CD4-positive, CD25-positive, alpha-beta regulatory T cell (primary cell): ENCODE results near the gene LRMDA. TPM values are rescaled to one million over a fixed set of nuclear protein-coding genes. Genes with fewer than 3 reads are reported as not detected.
A peak's percentile ranks its signal among the peaks of the same experiment; 100 is the strongest.

Experiments
- ATAC-seq, 2 donors: fragments of 150-1000 bp; cut with Tn5 transposase; one replicate each; pipeline ENCODE4 v1.10.0; 2021; ENCODE audit warnings: low read depth in 2 of 2, moderate number of reproducible peaks in 2 of 2, moderate library complexity in 1 of 2
- DNase-seq, 3 donors: peaks; one replicate each; pipeline versions ENCODE4 v3.0.0 to v3.0.0-alpha.2; 2012 to 2022; ENCODE audit warnings: mixed read lengths in 1 of 3
- H3K27ac ChIP-seq: one replicate; pipeline ENCODE4 v1.7.0; 2013; ENCODE audit warnings: mild to moderate bottlenecking, low read length; ENCODE audit not compliant: insufficient read depth, poor library complexity, severe bottlenecking
- H3K27me3 ChIP-seq: one replicate; pipeline ENCODE4 v1.7.0; 2013; ENCODE audit warnings: low read length; ENCODE audit not compliant: control insufficient read depth, insufficient read depth
- H3K36me3 ChIP-seq: one replicate; pipeline ENCODE4 v1.7.0; 2013; ENCODE audit warnings: mild to moderate bottlenecking, low read length, moderate library complexity; ENCODE audit not compliant: control insufficient read depth, insufficient read depth
- H3K4me1 ChIP-seq: 2 replicates; pipeline ENCODE4 v1.7.0; 2013; ENCODE audit warnings: mild to moderate bottlenecking, low read length; ENCODE audit not compliant: insufficient read depth, control insufficient read depth, poor library complexity, severe bottlenecking
- H3K4me3 ChIP-seq: one replicate; pipeline ENCODE4 v1.7.0; 2013; ENCODE audit warnings: low read depth, mild to moderate bottlenecking, low read length, moderate library complexity
- H3K9me3 ChIP-seq, 2 experiments: 1 replicate in 1 of 2; 2 replicates in 1 of 2; pipeline ENCODE4 v1.7.0; 2013; ENCODE audit warnings: low read length in 2 of 2, mild to moderate bottlenecking in 1 of 2, moderate library complexity in 1 of 2; ENCODE audit not compliant: control insufficient read depth in 2 of 2
- H3K27ac Mint-ChIP-seq, 3 donors: one replicate each; pipeline ENCODE4 v1.8.0; 2020 to 2022; ENCODE audit warnings: mild to moderate bottlenecking in 3 of 3, mixed read lengths in 3 of 3, moderate library complexity in 2 of 3
- H3K27me3 Mint-ChIP-seq: one replicate; pipeline ENCODE4 v1.8.0; 2022; ENCODE audit warnings: mild to moderate bottlenecking, mixed read lengths
- H3K36me3 Mint-ChIP-seq: one replicate; pipeline ENCODE4 v1.8.0; 2020; ENCODE audit warnings: mixed read lengths
- H3K4me1 Mint-ChIP-seq, 4 donors: one replicate each; pipeline ENCODE4 v1.8.0; 2020 to 2022; ENCODE audit warnings: mixed read lengths in 4 of 4, mild to moderate bottlenecking in 1 of 4
- H3K4me3 Mint-ChIP-seq, 4 donors: one replicate each; pipeline ENCODE4 v1.8.0; 2020 to 2022; ENCODE audit warnings: mild to moderate bottlenecking in 4 of 4, mixed read lengths in 4 of 4, moderate library complexity in 3 of 4
- H3K9me3 Mint-ChIP-seq, 7 donors: one replicate each; pipeline ENCODE4 v1.8.0; 2020 to 2022; ENCODE audit warnings: mixed read lengths in 7 of 7, mild to moderate bottlenecking in 3 of 7, moderate library complexity in 2 of 7
- polyA plus RNA-seq, 4 donors: library from polyadenylated mRNA; unstranded; fragments of 300-500 nt; fragmentation: Illumina TruSeq; gene quantifications; one replicate each; pipeline ENCODE4 v1.2.3, GENCODE V29; 2021
- total RNA-seq: library from RNA; stranded (reverse); gene quantifications from one replicate; pipeline ENCODE4 v1.2.3, GENCODE V29; 2022

Gene LRMDA
- total and polyA plus RNA-seq, 5 donors from 2014 or later = 0.10 TPM; not detected in 4

DNA sequence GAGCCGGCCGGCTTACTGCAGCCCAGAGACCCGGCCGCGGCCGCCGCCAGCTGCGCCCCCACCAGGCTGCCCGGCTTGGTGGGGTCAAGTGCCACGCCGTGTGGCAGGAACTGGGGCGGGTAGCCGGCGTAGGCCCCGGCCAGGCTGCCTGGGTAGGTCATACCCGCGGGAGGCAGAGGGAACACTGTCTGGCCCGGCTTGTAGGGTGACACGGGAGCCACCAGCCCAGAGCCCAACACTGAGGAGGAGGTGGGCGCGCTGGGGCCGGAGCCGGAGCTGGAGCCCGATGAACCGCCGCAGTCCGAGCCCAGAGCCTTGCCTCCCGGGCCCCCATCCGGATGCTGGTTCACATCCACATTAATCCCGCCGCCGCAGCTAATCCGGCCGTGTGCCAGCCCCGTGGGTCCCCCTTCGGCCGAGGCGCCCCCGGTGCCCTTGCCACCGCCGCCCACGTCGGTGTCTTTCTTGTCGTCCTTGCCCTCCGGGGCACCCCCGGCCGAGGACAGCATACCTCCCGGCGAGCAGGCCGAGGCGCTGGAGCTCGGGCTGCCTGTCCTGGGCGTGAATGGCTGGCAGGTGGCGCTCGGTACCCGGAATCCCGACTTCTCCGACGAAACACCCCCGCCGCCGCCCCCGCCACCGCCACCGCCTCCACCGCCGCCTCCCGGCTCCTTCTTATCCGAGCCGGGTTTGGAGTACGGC is 31.8 kb upstream of the LRMDA start:
- Histone ChIP-seq H3K27me3 (peaks cover 1% of the 10 kb centered on the region), H3K4me1 (peaks cover 41% of the 10 kb centered on the region), H3K27ac (no peak overlapping the region), H3K4me3 (no peak overlapping the region), H3K9me3 (no peaks in the 10 kb centered on the region), H3K36me3 (no peaks in the 10 kb centered on the region)
- DNase-seq (peak in 1 of 3 donors; percentile 43), ATAC-seq (no peak)
- Mint-ChIP-seq H3K4me3 (peak overlapping the region in 1 of 4 donors; percentile 87), H3K9me3 (peaks cover 0 to 8% (median 1%) of the 10 kb centered on the region in 7 donors), H3K36me3 (no peaks in the 10 kb centered on the region), H3K27ac (no peak overlapping the region), H3K27me3 (peaks cover 58% of the 10 kb centered on the region), H3K4me1 (peaks cover 0 to 40% (median 17%) of the 10 kb centered on the region in 4 donors)

- Histone ChIP-seq H3K27me3 (no peaks in the 10 kb centered on the region), H3K9me3 (no peaks in the 10 kb centered on the region), H3K4me1 (peaks cover 41% of the 10 kb centered on the region), H3K27ac (no peak overlapping the region), H3K36me3 (no peaks in the 10 kb centered on the region), H3K4me3 (peak overlapping the region; percentile 31)
- H3K27ac Mint-ChIP-seq = no peak overlapping the region
- DNase-seq = no peak
- peaks cover 56% of the 10 kb centered on the region for H3K27me3 Mint-ChIP-seq
- no peaks in the 10 kb centered on the region for H3K36me3 Mint-ChIP-seq
- ATAC-seq = no peak
- peaks cover 0 to 35% (median 14%) of the 10 kb centered on the region in 4 donors for H3K4me1 Mint-ChIP-seq
- H3K9me3 Mint-ChIP-seq = peaks cover 0 to 6% (median 0%) of the 10 kb centered on the region in 7 donors
- H3K4me3 Mint-ChIP-seq = peak overlapping the region; percentile 66 to 87 (median 74)
Observed at GRCh38 chr10:75400163-75400770, 31.2 kb upstream of the LRMDA start.

GRCh38 chr10:75400771-75401568 is 30.5 kb upstream of the LRMDA start:
- H3K27me3 ChIP-seq = no peaks in the 10 kb centered on the region
- H3K36me3 Mint-ChIP-seq = no peaks in the 10 kb centered on the region
- H3K9me3 ChIP-seq = no peaks in the 10 kb centered on the region
- H3K36me3 ChIP-seq = no peaks in the 10 kb centered on the region
- DNase-seq = no peak
- H3K27ac Mint-ChIP-seq = no peak overlapping the region
- peaks cover 0 to 38% (median 14%) of the 10 kb centered on the region in 4 donors for H3K4me1 Mint-ChIP-seq
- peak overlapping the region; percentile 31 for H3K4me3 ChIP-seq
- ATAC-seq = no peak
- peak overlapping the region; percentile 66 to 87 (median 74) for H3K4me3 Mint-ChIP-seq
- peaks cover 62% of the 10 kb centered on the region for H3K27me3 Mint-ChIP-seq
- H3K9me3 Mint-ChIP-seq = peaks cover 0 to 6% (median 0%) of the 10 kb centered on the region in 7 donors
- peaks cover 41% of the 10 kb centered on the region for H3K4me1 ChIP-seq
- no peak overlapping the region for H3K27ac ChIP-seq

DNA sequence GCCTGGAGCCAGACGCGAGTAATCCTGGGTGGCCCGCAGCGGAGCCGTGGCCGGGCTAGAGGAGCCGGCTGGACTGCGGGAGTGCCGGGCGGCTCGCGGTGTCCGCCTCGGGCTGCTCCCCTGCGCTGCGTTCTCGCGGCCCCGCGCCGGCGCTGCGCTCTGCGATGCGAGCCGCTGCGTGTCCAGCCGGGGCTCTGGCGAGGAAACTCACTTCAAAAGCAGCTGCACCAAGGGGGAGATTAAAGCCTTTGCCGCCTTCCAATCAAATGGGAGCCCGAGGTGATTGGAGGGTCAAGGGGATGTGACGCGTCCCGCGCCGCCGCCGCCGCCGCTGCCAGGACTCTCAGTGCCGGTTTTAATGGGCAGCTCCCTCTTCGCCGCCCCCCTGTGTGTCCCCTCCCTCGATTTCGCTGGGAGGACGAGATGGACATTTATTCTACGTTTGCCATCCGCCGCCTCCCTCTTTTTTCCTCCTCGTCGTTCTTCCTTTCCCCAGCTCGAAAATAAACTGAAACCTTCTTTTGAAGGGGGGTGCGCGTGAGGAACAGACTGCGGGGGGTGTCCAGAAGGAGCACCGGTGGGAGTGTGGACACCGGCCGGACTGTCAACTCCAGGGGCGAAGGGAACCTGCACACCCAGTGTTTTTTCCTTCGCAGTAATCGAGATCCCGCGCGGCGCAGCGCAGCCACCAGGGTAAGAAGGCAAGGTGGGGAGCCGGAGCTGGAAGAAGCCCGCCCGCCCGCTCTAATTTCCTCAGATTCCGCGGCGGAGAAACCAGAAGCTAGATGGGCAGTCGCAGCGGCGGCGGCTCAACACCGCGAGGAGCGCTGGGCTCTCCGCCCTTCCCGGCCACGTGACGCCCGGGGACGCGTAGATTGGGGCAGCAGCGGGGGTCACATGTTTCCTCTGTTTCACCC is 29.6 kb upstream of the LRMDA start, which contains the start of gene ZNF503:
TSS of gene ZNF503 (minus strand) at position 196 of the 917 bp plus-strand sequence. CDS start 345 bp downstream, outside the sequence.
- Mint-ChIP-seq H3K4me1 (peaks cover 0 to 43% (median 16%) of the 10 kb centered on the region in 4 donors), H3K4me3 (peak within 1 kb of the TSS; percentile 66 to 87 (median 83)), H3K27me3 (peaks cover 71% of the 10 kb centered on the region), H3K36me3 (no peaks in the 10 kb centered on the region), H3K9me3 (peaks cover 0 to 6% (median 0%) of the 10 kb centered on the region in 7 donors), H3K27ac (peak within 1 kb of the TSS in 1 of 3 donors; percentile 7)
- Histone ChIP-seq H3K9me3 (no peaks in the 10 kb centered on the region), H3K27me3 (no peaks in the 10 kb centered on the region), H3K4me1 (peaks cover 41% of the 10 kb centered on the region), H3K36me3 (no peaks in the 10 kb centered on the region), H3K4me3 (peak within 1 kb of the TSS; percentile 31), H3K27ac (no peak within 1 kb of the TSS)
- DNase-seq (peak in 1 of 3 donors; percentile 48), ATAC-seq (peak; percentile 32 to 42)

GRCh38 chr10:75402486-75403143 is 28.8 kb upstream of the LRMDA start:
- Histone ChIP-seq H3K4me1 (peaks cover 47% of the 10 kb centered on the region), H3K36me3 (no peaks in the 10 kb centered on the region), H3K27me3 (peaks cover 2% of the 10 kb centered on the region), H3K9me3 (no peaks in the 10 kb centered on the region), H3K4me3 (peak overlapping the region; percentile 26), H3K27ac (no peak overlapping the region)
- Mint-ChIP-seq H3K27me3 (peaks cover 75% of the 10 kb centered on the region), H3K36me3 (no peaks in the 10 kb centered on the region), H3K4me1 (peaks cover 0 to 50% (median 19%) of the 10 kb centered on the region in 4 donors), H3K9me3 (peaks cover 0 to 6% (median 0%) of the 10 kb centered on the region in 7 donors), H3K27ac (peak overlapping the region in 1 of 3 donors; percentile 7), H3K4me3 (peak overlapping the region; percentile 61 to 86 (median 80))
- DNase-seq (no peak), ATAC-seq (no peak)

- no peak for ATAC-seq
- Mint-ChIP-seq H3K36me3 (no peaks in the 10 kb centered on the region), H3K4me3 (peak overlapping the region; percentile 61 to 81 (median 72)), H3K27ac (no peak overlapping the region), H3K4me1 (peaks cover 0 to 54% (median 19%) of the 10 kb centered on the region in 4 donors), H3K9me3 (peaks cover 0 to 6% (median 0%) of the 10 kb centered on the region in 7 donors), H3K27me3 (peaks cover 69% of the 10 kb centered on the region)
- H3K4me1 ChIP-seq = peaks cover 55% of the 10 kb centered on the region
- no peak for DNase-seq
- H3K27me3 ChIP-seq = peaks cover 2% of the 10 kb centered on the region
- H3K36me3 ChIP-seq = no peaks in the 10 kb centered on the region
- H3K9me3 ChIP-seq = no peaks in the 10 kb centered on the region
- H3K4me3 ChIP-seq = no peak overlapping the region
- no peak overlapping the region for H3K27ac ChIP-seq
Observed at GRCh38 chr10:75403144-75403938, 28.1 kb upstream of the LRMDA start.
